CD14-positive monocyte (primary cell): ENCODE data around the gene ATP6AP1. TPM values are rescaled to one million over a fixed set of nuclear protein-coding genes. Genes with fewer than 3 reads are reported as not detected.

Experiments used
- DNase-seq, 3 donors: peaks; one replicate each; pipeline ENCODE4 v3.0.0-alpha.2; 2011 to 2022
- H2AFZ ChIP-seq: 2 replicates; pipeline ENCODE4 v1.6.0; 2012; ENCODE audit warnings: mild to moderate bottlenecking, low read depth, low read length, inconsistent platforms; ENCODE audit not compliant: insufficient read depth, poor library complexity, severe bottlenecking
- H3K27ac ChIP-seq, 2 donors: 1 replicate in 1 of 2; 2 replicates in 1 of 2; pipeline ENCODE4 v1.5.1; 2012 to 2013; ENCODE audit warnings: low read length in 2 of 2, control low read depth in 1 of 2, inconsistent platforms in 1 of 2, low read depth in 1 of 2, mild to moderate bottlenecking in 1 of 2
- H3K27me3 ChIP-seq, 2 donors: one replicate each; pipeline versions ENCODE4 v1.6.0 to v1.6.1; 2011 to 2013; ENCODE audit warnings: low read length in 2 of 2; ENCODE audit not compliant: control insufficient read depth in 2 of 2, insufficient read depth in 2 of 2
- H3K36me3 ChIP-seq, 2 donors: replicated peaks in 1 of 2; 1 replicate in 1 of 2; 2 replicates in 1 of 2; pipeline versions ENCODE4 v1.5.1 to v1.6.1; 2012 to 2013; ENCODE audit warnings: low read length in 2 of 2, control low read depth in 1 of 2, inconsistent platforms in 1 of 2, mild to moderate bottlenecking in 1 of 2; ENCODE audit not compliant: insufficient read depth in 2 of 2, control insufficient read depth in 1 of 2
- H3K4me1 ChIP-seq, 2 donors: 1 replicate in 1 of 2; 2 replicates in 1 of 2; pipeline versions ENCODE4 v1.5.1 to v1.6.1; 2012 to 2013; ENCODE audit warnings: low read length in 2 of 2, control low read depth in 1 of 2, inconsistent platforms in 1 of 2, mild to moderate bottlenecking in 1 of 2, moderate library complexity in 1 of 2; ENCODE audit not compliant: insufficient read depth in 2 of 2, control insufficient read depth in 1 of 2
- H3K4me2 ChIP-seq: replicated peaks from 2 replicates; pipeline ENCODE3; 2012; ENCODE audit warnings: low read length, moderate library complexity, mild to moderate bottlenecking; ENCODE audit not compliant: poor library complexity, severe bottlenecking; ENCODE audit errors: extremely low read depth
- H3K4me3 ChIP-seq, 3 experiments: fragments of 200-600 bp in 1 of 3; sonication (generic) in 1 of 3; replicated peaks in 1 of 3; 1 replicate in 2 of 3; 2 replicates in 1 of 3; pipeline ENCODE4 v1.5.1; 2011 to 2013; ENCODE audit warnings: low read length in 3 of 3, mild to moderate bottlenecking in 3 of 3, control low read depth in 2 of 3, low read depth in 2 of 3, inconsistent platforms in 1 of 3, moderate library complexity in 1 of 3
- H3K79me2 ChIP-seq: 2 replicates; pipeline ENCODE4 v1.6.0; 2012; ENCODE audit warnings: mild to moderate bottlenecking, control low read depth, inconsistent platforms, low read length, moderate library complexity; ENCODE audit not compliant: insufficient read depth
- H3K9ac ChIP-seq: 2 replicates; pipeline ENCODE4 v1.6.0; 2017; ENCODE audit warnings: low read length, mild to moderate bottlenecking; ENCODE audit not compliant: insufficient read depth, poor library complexity, severe bottlenecking
- H3K9me3 ChIP-seq, 2 donors: replicated peaks in 1 of 2; 1 replicate in 1 of 2; 2 replicates in 1 of 2; pipeline versions ENCODE4 v1.5.1 to v1.6.1; 2012 to 2013; ENCODE audit warnings: low read length in 2 of 2, control low read depth in 1 of 2; ENCODE audit not compliant: control insufficient read depth in 1 of 2, insufficient read depth in 1 of 2
- H4K20me1 ChIP-seq: 2 replicates; pipeline ENCODE4 v1.6.0; 2012; ENCODE audit warnings: mild to moderate bottlenecking, low read length, control low read depth, moderate library complexity; ENCODE audit not compliant: insufficient read depth
- H3K27ac Mint-ChIP-seq, 7 donors: one replicate each; pipeline ENCODE4 v1.8.0; 2020; ENCODE audit warnings: mild to moderate bottlenecking in 7 of 7, mixed read lengths in 7 of 7, moderate library complexity in 6 of 7, inconsistent platforms in 2 of 7
- H3K27me3 Mint-ChIP-seq, 3 donors: one replicate each; pipeline ENCODE4 v1.8.0; 2021 to 2022; ENCODE audit warnings: low read depth in 3 of 3, mild to moderate bottlenecking in 3 of 3, mixed read lengths in 3 of 3, moderate library complexity in 3 of 3, inconsistent platforms in 1 of 3
- H3K36me3 Mint-ChIP-seq, 2 donors: one replicate each; pipeline ENCODE4 v1.8.0; 2020; ENCODE audit warnings: mixed read lengths in 2 of 2, inconsistent platforms in 1 of 2, mild to moderate bottlenecking in 1 of 2
- H3K4me1 Mint-ChIP-seq: one replicate; pipeline ENCODE4 v1.8.0; 2020; ENCODE audit warnings: mild to moderate bottlenecking, mixed read lengths
- H3K4me3 Mint-ChIP-seq, 2 donors: one replicate each; pipeline ENCODE4 v1.8.0; 2020; ENCODE audit warnings: mild to moderate bottlenecking in 2 of 2, mixed read lengths in 2 of 2, moderate library complexity in 1 of 2
- H3K9me3 Mint-ChIP-seq, 7 donors: one replicate each; pipeline ENCODE4 v1.8.0; 2020 to 2022; ENCODE audit warnings: mixed read lengths in 7 of 7, mild to moderate bottlenecking in 6 of 7, moderate library complexity in 6 of 7, inconsistent platforms in 2 of 7
- CTCF ChIP-seq: fragments of 200-600 bp; IDR thresholded peaks from one replicate; pipeline ENCODE4 v1.8.0; 2022; ENCODE audit warnings: antibody characterized with exemption, mild to moderate bottlenecking
- WGBS: methylation state at CpG from one replicate; pipeline ENCODE4 v1.1.5; 2013; ENCODE audit warnings: missing lambda C conversion rate; ENCODE audit not compliant: insufficient coverage; 5-methylcytosine and 5-hydroxymethylcytosine counted together
- intact Hi-C, 2 donors: fragments of 100-400 bp; cut with micrococcal nuclease; formaldehyde crosslinking; loops; one replicate each; pipeline versions ENCODE4 v1.15.0 to v1.15.1; 2023
- polyA plus RNA-seq, 3 donors: library from polyadenylated mRNA; depleted of rRNA in 1 of 3; unstranded in 2 of 3; stranded (reverse) in 1 of 3; fragments of 300-500 nt in 2 of 3; fragments of >200 nt in 1 of 3; fragmentation: Illumina TruSeq in 2 of 3; gene quantifications; 1 replicate in 2 of 3; 2 replicates in 1 of 3; pipeline ENCODE4 v1.2.3, GENCODE V29; 2012 to 2021

ATP6AP1 gene
- polyA plus RNA-seq, 3 donors = 116 to 178 (median 145) TPM

GRCh38 chrX:154481911-154482601 lies 53.6 kb downstream of the ATP6AP1 start:
- Histone ChIP-seq H3K4me2 (no peak overlapping the region), H3K9ac (no peak overlapping the region), H3K27ac (no peak overlapping the region), H4K20me1 (no peaks in the 10 kb centered on the region), H2AFZ (no peak overlapping the region), H3K4me1 (peaks cover 38 to 47% of the 10 kb centered on the region in 2 donors), H3K79me2 (peaks cover 16% of the 10 kb centered on the region), H3K9me3 (no peaks in the 10 kb centered on the region), H3K4me3 (no peak overlapping the region), H3K27me3 (no peaks in the 10 kb centered on the region), H3K36me3 (peaks cover 0 to 3% of the 10 kb centered on the region in 2 donors)
- H3K4me3 Mint-ChIP-seq = peak overlapping the region in 1 of 2 donors; percentile 27
- peaks cover 0 to 6% of the 10 kb centered on the region in 2 donors for H3K36me3 Mint-ChIP-seq
- peaks cover 0 to 6% (median 4%) of the 10 kb centered on the region in 7 donors for H3K9me3 Mint-ChIP-seq
- intact Hi-C loops = no loop called here
- WGBS = 90% methylated on average over 8 of the region's 14 CpGs
- TF ChIP-seq CTCF = no peak
- H3K27me3 Mint-ChIP-seq = peaks cover 0 to 18% (median 3%) of the 10 kb centered on the region in 3 donors
- H3K27ac Mint-ChIP-seq = peak overlapping the region in 1 of 7 donors; percentile 59
- H3K4me1 Mint-ChIP-seq = peaks cover 27% of the 10 kb centered on the region
- no peak for DNase-seq

- H3K9me3 ChIP-seq = no peaks in the 10 kb centered on the region
- intact Hi-C loops = no loop called here
- TF ChIP-seq CTCF = no peak
- H3K36me3 Mint-ChIP-seq = peaks cover 3 to 10% of the 10 kb centered on the region in 2 donors
- no peak for DNase-seq
- H3K27me3 ChIP-seq = no peaks in the 10 kb centered on the region
- H3K4me3 ChIP-seq = no peak overlapping the region
- peaks cover 0 to 3% of the 10 kb centered on the region in 2 donors for H3K36me3 ChIP-seq
- H3K27ac Mint-ChIP-seq = peak overlapping the region in 2 of 7 donors; percentile 20 to 59
- no peak overlapping the region for H3K4me2 ChIP-seq
- peaks cover 0 to 10% (median 5%) of the 10 kb centered on the region in 7 donors for H3K9me3 Mint-ChIP-seq
- no peak overlapping the region for H3K4me3 Mint-ChIP-seq
- H3K4me1 ChIP-seq = peaks cover 40 to 52% of the 10 kb centered on the region in 2 donors
- H3K4me1 Mint-ChIP-seq = peaks cover 29% of the 10 kb centered on the region
- peaks cover 16% of the 10 kb centered on the region for H3K79me2 ChIP-seq
- H4K20me1 ChIP-seq = no peaks in the 10 kb centered on the region
- H2AFZ ChIP-seq = no peak overlapping the region
- no peak overlapping the region for H3K9ac ChIP-seq
- H3K27me3 Mint-ChIP-seq = peaks cover 0 to 18% (median 3%) of the 10 kb centered on the region in 3 donors
- H3K27ac ChIP-seq = no peak overlapping the region
- 92% methylated on average over 2 of the region's 7 CpGs for WGBS
These were observed 54.3 kb downstream of the ATP6AP1 start for GRCh38 chrX:154482786-154483185.
